ENCODE data around the gene LRRC25. TPM values are rescaled to one million over a fixed set of nuclear protein-coding genes. Genes with fewer than 3 reads are reported as not detected.

Gene LRRC25
- total and polyA plus RNA-seq, 2 donors (not counting 3 experiments of a cell fraction or from before 2014, with no cell fraction given): not detected

DNA sequence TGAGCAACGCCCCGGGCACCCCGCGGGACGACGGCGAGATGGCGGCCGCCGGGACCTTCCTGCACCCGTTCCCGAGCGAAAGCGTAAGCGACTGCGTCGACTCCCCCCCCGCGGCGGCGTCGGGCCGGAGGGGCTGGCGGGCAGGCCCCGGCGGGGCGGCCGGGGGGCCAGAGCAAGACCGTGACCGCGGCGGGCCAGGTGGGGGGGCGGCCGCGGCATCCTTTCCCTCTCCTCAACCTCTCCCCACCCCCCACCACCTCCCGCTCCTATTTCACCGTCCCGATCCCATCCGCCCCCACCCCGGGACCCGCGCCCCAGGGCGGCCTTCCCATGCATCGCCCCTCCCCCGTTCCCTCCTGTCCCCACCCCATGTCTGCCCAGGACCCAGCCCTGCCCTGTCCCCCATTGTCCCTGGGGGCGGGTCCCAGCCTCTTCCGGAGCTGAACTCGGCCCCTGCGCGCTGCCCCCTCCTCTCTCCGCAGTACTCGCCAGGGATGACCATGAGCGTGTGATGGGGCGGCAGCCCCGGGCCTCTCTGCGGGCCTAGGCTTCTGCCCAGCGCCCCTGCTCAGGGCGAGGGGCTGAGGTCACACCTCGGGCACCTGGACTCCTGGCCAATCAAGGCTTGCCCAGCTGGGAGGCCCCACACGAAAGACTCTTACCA is 36.4 kb upstream of the LRRC25 start:
- Histone ChIP-seq H4K20me1 (replicated peaks; ENCODE audit: control insufficient read depth, extremely low read depth, insufficient read depth, low read length) (no peaks in the 10 kb centered on the region), H3K4me2 (ENCODE audit: insufficient read depth, low read length) (no peak overlapping the region), H3K36me3 (ENCODE audit: control insufficient read depth in 2 of 2, extremely low read depth in 1 of 2, insufficient read depth in 2 of 2, low read length in 2 of 2) (peaks cover 0 to 2% of the 10 kb centered on the region in 2 experiments), H3K79me2 (ENCODE audit: control insufficient read depth, insufficient read depth, low read length) (peaks cover 2% of the 10 kb centered on the region), H3K9me1 (replicated peaks; ENCODE audit: control insufficient read depth, extremely low read depth, insufficient read depth, low read length) (no peaks in the 10 kb centered on the region), H2AFZ (ENCODE audit: low read depth, low read length) (no peak overlapping the region), H3K27ac (ENCODE audit: insufficient read depth, low read depth, low read length) (no peak overlapping the region), H3K9ac (replicated peaks; ENCODE audit: extremely low read depth, insufficient read depth, low read length) (no peak overlapping the region), H3K4me1 (ENCODE audit: control insufficient read depth, extremely low read depth, insufficient read depth, low read length) (peaks cover 19% of the 10 kb centered on the region), H3K9me3 (replicated peaks; ENCODE audit: control insufficient read depth, insufficient read depth, low read length) (no peaks in the 10 kb centered on the region), H3K27me3 (ENCODE audit: control insufficient read depth in 2 of 2, insufficient read depth in 2 of 2, low read length in 2 of 2) (no peaks in the 10 kb centered on the region), H3K4me3 (replicated peaks in 1 of 3; ENCODE audit: insufficient read depth in 1 of 3, low read depth in 1 of 3, low read length in 3 of 3) (peak overlapping the region in 1 of 3 experiments; percentile 69)
- BruUV-seq (replicated peaks): TSS peak; percentile 91
- ChIA-PET POLR2A (no interaction called here), CTCF (no interaction called here)
- TF ChIP-seq CTCF (IDR thresholded peaks at IDR 0.05; ENCODE audit: extremely low read depth in 1 of 2, insufficient read depth in 1 of 2, low read depth in 1 of 2, low read length in 2 of 2): no peak
- no peak for TF ChIP-seq POLR2A (IDR thresholded peaks at IDR 0.05; ENCODE audit: low read depth, low read length)
- no peak for TF ChIP-seq FOS (IDR thresholded peaks at IDR 0.05; ENCODE audit: borderline replicate concordance, insufficient read depth, low read length)
- TF ChIP-seq JUN (IDR thresholded peaks at IDR 0.05; ENCODE audit: borderline replicate concordance, insufficient read depth, insufficient read length, low read depth): no peak
- no peak for TF ChIP-seq MYC (IDR thresholded peaks at IDR 0.05; ENCODE audit: low read depth, low read length)
- TF ChIP-seq POLR2AphosphoS5 (IDR thresholded peaks at IDR 0.05; ENCODE audit: insufficient read depth, low read depth, low read length): peak; percentile 0
- dilution Hi-C loops (cut with MboI; ENCODE audit: extremely low pct_ligation_motif_present, low sequenced_read_pairs): no loop called here
- intact Hi-C loops (cut with micrococcal nuclease): no loop called here
- FAIRE-seq: no peak
- DNase-seq (ENCODE audit: low read depth, low spot score): no peak

Measured in endothelial cell of umbilical vein (primary cell).